Muscle layer of colon (tissue), 2 donors: Measurements from ENCODE around the gene FBXL22.
A peak's percentile ranks its signal among the peaks of the same experiment; 100 is the strongest.

Experiments used
- H3K27ac ChIP-seq: one replicate; pipeline ENCODE4 v1.7.0; 2013; ENCODE audit warnings: low read depth, mild to moderate bottlenecking, low read length, moderate library complexity
- H3K27me3 ChIP-seq, 2 donors: one replicate each; pipeline ENCODE4 v1.7.0; 2013; ENCODE audit warnings: low read length in 2 of 2, mild to moderate bottlenecking in 2 of 2; ENCODE audit not compliant: insufficient read depth in 2 of 2, control insufficient read depth in 1 of 2
- H3K36me3 ChIP-seq: one replicate; pipeline ENCODE4 v1.7.0; 2013; ENCODE audit warnings: mild to moderate bottlenecking, low read length; ENCODE audit not compliant: insufficient read depth
- H3K4me1 ChIP-seq: one replicate; pipeline ENCODE4 v1.7.0; 2013; ENCODE audit warnings: mild to moderate bottlenecking, low read length; ENCODE audit not compliant: insufficient read depth
- H3K4me3 ChIP-seq, 2 donors: one replicate each; pipeline ENCODE4 v1.7.0; 2013; ENCODE audit warnings: low read length in 2 of 2, low read depth in 1 of 2, mild to moderate bottlenecking in 1 of 2, moderate library complexity in 1 of 2
- H3K9ac ChIP-seq: one replicate; pipeline ENCODE4 v1.7.0; 2013; ENCODE audit warnings: low read length
- H3K9me3 ChIP-seq: one replicate; pipeline ENCODE4 v1.7.0; 2013; ENCODE audit warnings: mild to moderate bottlenecking, low read length
- donor health status: abdominal sarcoma.
- donor health status: Adenocarcinoma of cecum.

Gene FBXL22

GRCh38 chr15:63597038-63597790, at the start of gene FBXL22:
Gene FBXL22 (plus strand): TSS chr15:63597387. CDS start chr15:63597393, 6 bp downstream.
- Histone ChIP-seq H3K9me3 (no peaks in the 10 kb centered on the region), H3K27me3 (no peaks in the 10 kb centered on the region), H3K9ac (peak within 1 kb of the TSS; percentile 94), H3K27ac (peak within 1 kb of the TSS; percentile 97), H3K36me3 (peaks cover 13% of the 10 kb centered on the region), H3K4me1 (peaks cover 33% of the 10 kb centered on the region), H3K4me3 (peak within 1 kb of the TSS; percentile 76 to 83)

- Histone ChIP-seq H3K9ac (no peak overlapping the region), H3K9me3 (no peaks in the 10 kb centered on the region), H3K27ac (no peak overlapping the region), H3K4me3 (no peak overlapping the region), H3K36me3 (no peaks in the 10 kb centered on the region), H3K27me3 (no peaks in the 10 kb centered on the region), H3K4me1 (peaks cover 22% of the 10 kb centered on the region)
Measured at GRCh38 chr15:63551400-63551799, 45.8 kb upstream of the FBXL22 start.

GRCh38 chr15:63553388-63553791, 43.8 kb upstream of the FBXL22 start:
- H3K9me3 ChIP-seq: no peaks in the 10 kb centered on the region
- peaks cover 6% of the 10 kb centered on the region for H3K36me3 ChIP-seq
- peak overlapping the region; percentile 31 for H3K27ac ChIP-seq
- H3K27me3 ChIP-seq: no peaks in the 10 kb centered on the region
- no peak overlapping the region for H3K9ac ChIP-seq
- peaks cover 22% of the 10 kb centered on the region for H3K4me1 ChIP-seq
- H3K4me3 ChIP-seq: peak overlapping the region in 1 of 2 donors; percentile 48

GRCh38 chr15:63554337-63554927, 42.8 kb upstream of the FBXL22 start:
- Histone ChIP-seq H3K4me1 (peaks cover 22% of the 10 kb centered on the region), H3K27ac (peak overlapping the region; percentile 31), H3K27me3 (no peaks in the 10 kb centered on the region), H3K9me3 (no peaks in the 10 kb centered on the region), H3K4me3 (no peak overlapping the region), H3K9ac (no peak overlapping the region), H3K36me3 (peaks cover 6% of the 10 kb centered on the region)

- Histone ChIP-seq H3K27me3 (no peaks in the 10 kb centered on the region), H3K27ac (no peak overlapping the region), H3K4me3 (no peak overlapping the region), H3K4me1 (peaks cover 22% of the 10 kb centered on the region), H3K36me3 (peaks cover 14% of the 10 kb centered on the region), H3K9ac (no peak overlapping the region), H3K9me3 (no peaks in the 10 kb centered on the region)
Measured at GRCh38 chr15:63555507-63555906, 41.7 kb upstream of the FBXL22 start.

- H3K9me3 ChIP-seq: no peaks in the 10 kb centered on the region
- peaks cover 21% of the 10 kb centered on the region for H3K36me3 ChIP-seq
- no peak overlapping the region for H3K27ac ChIP-seq
- no peak overlapping the region for H3K9ac ChIP-seq
- H3K4me3 ChIP-seq: no peak overlapping the region
- H3K4me1 ChIP-seq: peaks cover 22% of the 10 kb centered on the region
- no peaks in the 10 kb centered on the region for H3K27me3 ChIP-seq
Measured at GRCh38 chr15:63556246-63556645, 40.9 kb upstream of the FBXL22 start.

- no peak overlapping the region for H3K4me3 ChIP-seq
- H3K27me3 ChIP-seq: no peaks in the 10 kb centered on the region
- H3K36me3 ChIP-seq: peaks cover 26% of the 10 kb centered on the region
- no peak overlapping the region for H3K9ac ChIP-seq
- H3K9me3 ChIP-seq: no peaks in the 10 kb centered on the region
- H3K27ac ChIP-seq: no peak overlapping the region
- H3K4me1 ChIP-seq: peaks cover 22% of the 10 kb centered on the region
Measured at GRCh38 chr15:63556736-63557135, 40.5 kb upstream of the FBXL22 start.

- no peaks in the 10 kb centered on the region for H3K9me3 ChIP-seq
- no peak overlapping the region for H3K4me3 ChIP-seq
- no peak overlapping the region for H3K9ac ChIP-seq
- peaks cover 46% of the 10 kb centered on the region for H3K36me3 ChIP-seq
- H3K27ac ChIP-seq: no peak overlapping the region
- no peaks in the 10 kb centered on the region for H3K4me1 ChIP-seq
- H3K27me3 ChIP-seq: no peaks in the 10 kb centered on the region
Measured at GRCh38 chr15:63559753-63560152, 37.4 kb upstream of the FBXL22 start.

- H3K27me3 ChIP-seq: no peaks in the 10 kb centered on the region
- H3K36me3 ChIP-seq: peaks cover 46% of the 10 kb centered on the region
- no peak overlapping the region for H3K9ac ChIP-seq
- no peak overlapping the region for H3K27ac ChIP-seq
- H3K9me3 ChIP-seq: no peaks in the 10 kb centered on the region
- H3K4me3 ChIP-seq: no peak overlapping the region
- no peaks in the 10 kb centered on the region for H3K4me1 ChIP-seq
Measured at GRCh38 chr15:63560741-63561448, 36.3 kb upstream of the FBXL22 start.

- Histone ChIP-seq H3K4me3 (no peak overlapping the region), H3K27ac (no peak overlapping the region), H3K27me3 (no peaks in the 10 kb centered on the region), H3K36me3 (peaks cover 40% of the 10 kb centered on the region), H3K4me1 (no peaks in the 10 kb centered on the region), H3K9ac (no peak overlapping the region), H3K9me3 (no peaks in the 10 kb centered on the region)
Measured at GRCh38 chr15:63564093-63564492, 33.1 kb upstream of the FBXL22 start.

GRCh38 chr15:63565536-63566186, 31.5 kb upstream of the FBXL22 start:
- H3K9me3 ChIP-seq: no peaks in the 10 kb centered on the region
- no peak overlapping the region for H3K27ac ChIP-seq
- no peaks in the 10 kb centered on the region for H3K4me1 ChIP-seq
- no peak overlapping the region for H3K4me3 ChIP-seq
- peaks cover 31% of the 10 kb centered on the region for H3K36me3 ChIP-seq
- H3K9ac ChIP-seq: no peak overlapping the region
- H3K27me3 ChIP-seq: no peaks in the 10 kb centered on the region
